A673 (cell line): ENCODE measurements around the gene RALBP1.

Experiments used
- CTCF ChIP-seq: fragments of 300-800, 200-600 bp; sonication (generic); conservative IDR thresholded peaks from 2 replicates; pipeline ENCODE4 v1.5.1; 2017; ENCODE audit warnings: low read depth, mild to moderate bottlenecking, antibody characterized with exemption, low read length, moderate library complexity, mixed read lengths
- EZH2 ChIP-seq: fragments of 200-600 bp; sonication (generic); IDR thresholded peaks from 2 replicates; pipeline ENCODE4 v1.6.1; 2017; ENCODE audit warnings: borderline replicate concordance, low read depth, mild to moderate bottlenecking, mixed read lengths, antibody characterized with exemption, low read length; ENCODE audit not compliant: poor library complexity, severe bottlenecking

GRCh38 chr18:9494778-9495331 is 19.5 kb downstream of the RALBP1 start:
- TF ChIP-seq EZH2 (no peak), CTCF (no peak)
